Measurements from ENCODE around the gene RNF182. TPM values are rescaled to one million over a fixed set of nuclear protein-coding genes. Genes with fewer than 3 reads are reported as not detected.
"Not testable (repeated sequence)": the region's sequence is repeated elsewhere in the genome, so short reads cannot be mapped to it uniquely, and the experiment has no call there.

RNF182 gene
- polyA plus RNA-seq, 4 donors, result 2.6 to 3.5 (median 2.9) TPM

- no peak for DNase-seq (ENCODE audit: low read depth in 4 of 4, low spot score in 2 of 4)
Measured at GRCh38 chr6:13916230-13916944, 8.4 kb upstream of the RNF182 start.

- no peak for DNase-seq (ENCODE audit: low read depth in 4 of 4, low spot score in 2 of 4)
Measured at GRCh38 chr6:13917141-13917540, 7.6 kb upstream of the RNF182 start.

GRCh38 chr6:13918686-13919250, 6.0 kb upstream of the RNF182 start:
- DNase-seq (ENCODE audit: low read depth in 4 of 4, low spot score in 2 of 4), result no peak

GRCh38 chr6:13919861-13920260, 4.9 kb upstream of the RNF182 start:
- no peak for DNase-seq (ENCODE audit: low read depth in 4 of 4, low spot score in 2 of 4)

- DNase-seq (ENCODE audit: low read depth in 4 of 4, low spot score in 2 of 4), result no peak
Measured at GRCh38 chr6:13920552-13920951, 4.2 kb upstream of the RNF182 start.

- DNase-seq (ENCODE audit: low read depth in 4 of 4, low spot score in 2 of 4), result no peak
Measured at GRCh38 chr6:13922750-13923149, 2.0 kb upstream of the RNF182 start.

- no peak for DNase-seq (ENCODE audit: low read depth in 4 of 4, low spot score in 2 of 4)
Measured at GRCh38 chr6:13923527-13924145, 1.1 kb upstream of the RNF182 start.

- peak in 3 of 4 donors; percentile 39 to 64 (median 39) for DNase-seq (ENCODE audit: low read depth in 4 of 4, low spot score in 2 of 4)
Measured at GRCh38 chr6:13924146-13924948, 405 bp upstream of the RNF182 start.

- no peak for DNase-seq (ENCODE audit: low read depth in 4 of 4, low spot score in 2 of 4)
Measured at GRCh38 chr6:13926378-13926777, 1.6 kb downstream of the RNF182 start.

- no peak for DNase-seq (ENCODE audit: low read depth in 4 of 4, low spot score in 2 of 4)
Measured at GRCh38 chr6:13927203-13927602, 2.5 kb downstream of the RNF182 start.

GRCh38 chr6:13929196-13929595, 4.4 kb downstream of the RNF182 start:
- no peak for DNase-seq (ENCODE audit: low read depth in 4 of 4, low spot score in 2 of 4)

GRCh38 chr6:13931797-13932402, 7.1 kb downstream of the RNF182 start:
- DNase-seq (ENCODE audit: low read depth in 4 of 4, low spot score in 2 of 4), result no peak

GRCh38 chr6:13932785-13933184, 8.0 kb downstream of the RNF182 start:
- no peak for DNase-seq (ENCODE audit: low read depth in 4 of 4, low spot score in 2 of 4)

- DNase-seq (ENCODE audit: low read depth in 4 of 4, low spot score in 2 of 4), result no peak
Measured at GRCh38 chr6:13934721-13935120, 10.0 kb downstream of the RNF182 start.

GRCh38 chr6:13935190-13935880, 10.6 kb downstream of the RNF182 start:
- DNase-seq (ENCODE audit: low read depth in 4 of 4, low spot score in 2 of 4), result no peak

GRCh38 chr6:13935881-13936261, 11.1 kb downstream of the RNF182 start:
- DNase-seq (ENCODE audit: low read depth in 4 of 4, low spot score in 2 of 4), result not testable (repeated sequence)

- no peak for DNase-seq (ENCODE audit: low read depth in 4 of 4, low spot score in 2 of 4)
Measured at GRCh38 chr6:13941902-13942301, 17.1 kb downstream of the RNF182 start.

GRCh38 chr6:13943943-13944342, 19.2 kb downstream of the RNF182 start:
- DNase-seq (ENCODE audit: low read depth in 4 of 4, low spot score in 2 of 4), result no peak

- no peak for DNase-seq (ENCODE audit: low read depth in 4 of 4, low spot score in 2 of 4)
Measured at GRCh38 chr6:13946506-13946905, 21.8 kb downstream of the RNF182 start.

- DNase-seq (ENCODE audit: low read depth in 4 of 4, low spot score in 2 of 4), result no peak
Measured at GRCh38 chr6:13947611-13948178, 22.9 kb downstream of the RNF182 start.

All from left renal cortex interstitium (tissue), 4 donors.